Duodenal mucosa (tissue), 2 donors: ENCODE results near the gene TJP2.

ENCODE experiments used
- H3K27ac ChIP-seq: one replicate; pipeline ENCODE4 v1.7.0; 2013; ENCODE audit warnings: low read depth, low read length
- H3K27me3 ChIP-seq, 2 donors: one replicate each; pipeline ENCODE4 v1.7.0; 2013; ENCODE audit warnings: low read length in 2 of 2, control low read depth in 1 of 2; ENCODE audit not compliant: insufficient read depth in 2 of 2, control insufficient read depth in 1 of 2
- H3K36me3 ChIP-seq, 2 donors: one replicate each; pipeline ENCODE4 v1.7.0; 2013; ENCODE audit warnings: low read length in 2 of 2, control low read depth in 1 of 2; ENCODE audit not compliant: insufficient read depth in 2 of 2, control insufficient read depth in 1 of 2
- H3K4me1 ChIP-seq, 2 donors: one replicate each; pipeline ENCODE4 v1.7.0; 2013; ENCODE audit warnings: low read length in 2 of 2, control low read depth in 1 of 2; ENCODE audit not compliant: insufficient read depth in 2 of 2, control insufficient read depth in 1 of 2
- H3K4me3 ChIP-seq, 2 donors: one replicate each; pipeline ENCODE4 v1.7.0; 2013; ENCODE audit warnings: low read length in 2 of 2, low read depth in 1 of 2
- H3K9ac ChIP-seq, 2 donors: one replicate each; pipeline ENCODE4 v1.7.0; 2013; ENCODE audit warnings: low read length in 2 of 2, low read depth in 1 of 2
- H3K9me3 ChIP-seq, 2 donors: one replicate each; pipeline ENCODE4 v1.7.0; 2013; ENCODE audit warnings: low read length in 2 of 2, control low read depth in 1 of 2; ENCODE audit not compliant: control insufficient read depth in 1 of 2

Gene TJP2

DNA sequence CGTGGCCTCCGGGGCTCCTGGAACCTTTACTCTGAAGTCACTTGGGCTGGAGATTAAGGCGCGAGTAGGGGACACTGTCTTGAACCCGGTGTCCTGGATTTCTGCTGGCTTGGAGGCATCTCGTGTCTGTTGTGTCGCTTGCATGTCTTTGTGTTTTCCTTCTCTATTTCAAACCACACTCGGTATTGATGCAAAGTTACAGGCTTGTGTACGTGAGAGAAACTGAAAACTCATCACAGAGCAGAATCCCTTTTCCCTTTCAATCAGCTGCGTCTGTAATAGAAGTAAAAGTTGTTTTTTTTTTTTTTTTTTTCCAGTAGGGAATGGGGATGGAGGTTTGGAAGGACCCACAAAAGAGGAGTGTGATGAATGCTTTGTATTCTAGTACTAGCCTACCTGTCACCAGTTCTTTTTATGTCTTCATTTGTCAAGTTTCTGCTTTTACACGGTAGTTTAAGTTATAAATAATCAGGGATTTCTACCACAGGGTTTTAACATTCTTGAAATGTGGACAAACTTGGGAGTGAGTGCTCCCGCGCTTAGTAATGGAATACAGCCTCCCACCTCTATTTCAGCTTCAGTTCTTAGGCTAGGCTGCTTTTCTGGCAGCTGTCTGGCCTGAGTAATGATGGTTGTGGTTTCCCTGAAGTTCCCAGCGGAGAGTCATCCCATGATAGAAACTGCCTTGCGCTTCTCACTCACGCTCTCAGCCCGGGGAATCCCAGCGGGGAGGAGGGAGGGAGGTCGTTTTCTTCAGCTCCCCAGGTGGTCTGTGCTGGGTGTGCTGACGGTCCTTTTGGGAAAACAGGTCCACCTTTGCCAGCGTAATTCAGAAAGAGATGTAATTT is 763 bp downstream of the TJP2 start:
- Histone ChIP-seq H3K4me3 (peak overlapping the region; percentile 56 to 71), H3K9ac (peak overlapping the region in 1 of 2 donors; percentile 21), H3K36me3 (no peaks in the 10 kb centered on the region), H3K27me3 (no peaks in the 10 kb centered on the region), H3K4me1 (peaks cover 9 to 17% of the 10 kb centered on the region in 2 donors), H3K9me3 (no peaks in the 10 kb centered on the region), H3K27ac (no peak overlapping the region)

DNA sequence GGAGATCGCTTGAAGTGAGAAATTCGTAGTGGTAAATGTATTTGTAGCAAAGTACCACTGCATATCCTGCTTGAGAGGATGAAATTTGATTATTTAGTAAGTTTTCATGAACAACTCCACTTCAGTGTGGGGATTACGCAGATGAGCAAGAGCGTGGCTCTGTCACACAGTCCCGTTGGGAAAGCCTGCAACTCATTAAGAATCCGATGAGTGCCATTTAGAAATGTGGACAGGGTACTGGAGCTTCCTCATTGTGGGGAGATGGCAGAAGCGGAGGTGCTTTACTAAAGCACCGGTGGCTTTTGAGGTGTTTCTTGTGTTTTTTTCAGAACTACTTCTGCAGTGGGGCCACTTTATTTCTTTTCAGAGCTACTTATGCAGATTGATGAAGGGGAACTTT is 1.4 kb downstream of the TJP2 start:
- no peaks in the 10 kb centered on the region for H3K36me3 ChIP-seq
- H3K9ac ChIP-seq, result no peak overlapping the region
- peak overlapping the region in 1 of 2 donors; percentile 56 for H3K4me3 ChIP-seq
- no peak overlapping the region for H3K27ac ChIP-seq
- H3K9me3 ChIP-seq, result no peaks in the 10 kb centered on the region
- peaks cover 15 to 24% of the 10 kb centered on the region in 2 donors for H3K4me1 ChIP-seq
- no peaks in the 10 kb centered on the region for H3K27me3 ChIP-seq

DNA sequence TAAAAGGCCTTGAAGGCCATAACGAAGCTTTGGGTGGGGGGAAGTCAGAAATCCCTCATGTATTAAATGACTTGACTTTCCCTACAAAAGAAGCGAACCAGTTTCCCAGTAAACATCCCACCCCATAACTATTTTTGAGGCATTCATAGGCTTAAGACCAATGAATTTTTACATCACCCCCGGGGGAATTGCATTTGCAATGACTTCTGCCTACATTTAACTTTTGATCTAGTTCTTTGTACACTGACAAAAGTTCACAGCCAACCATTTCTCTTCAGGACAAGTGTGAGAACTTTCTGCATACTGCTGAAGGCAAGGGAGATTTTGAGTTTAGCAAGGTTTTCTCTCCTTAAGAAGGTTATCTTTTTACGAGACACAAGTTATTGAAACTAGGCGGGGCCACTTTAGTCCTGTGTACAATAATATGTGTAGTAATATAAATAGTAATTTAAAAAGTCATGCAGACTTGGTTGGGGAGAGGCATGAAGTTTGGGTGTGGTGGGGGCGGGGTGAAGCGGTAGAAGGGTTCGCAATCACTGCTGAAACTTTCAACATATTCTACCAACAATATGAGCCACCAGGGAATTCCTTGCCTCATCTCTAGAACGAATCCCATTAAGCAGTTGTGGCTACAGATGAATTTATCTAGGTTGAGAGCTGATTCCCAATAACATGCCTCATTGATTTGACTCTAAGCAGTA is 2.5 kb downstream of the TJP2 start:
- peaks cover 0 to under 1% of the 10 kb centered on the region in 2 donors for H3K36me3 ChIP-seq
- H3K27ac ChIP-seq, result no peak overlapping the region
- H3K9me3 ChIP-seq, result no peaks in the 10 kb centered on the region
- H3K27me3 ChIP-seq, result no peaks in the 10 kb centered on the region
- H3K4me1 ChIP-seq, result peaks cover 15 to 28% of the 10 kb centered on the region in 2 donors
- H3K9ac ChIP-seq, result no peak overlapping the region
- H3K4me3 ChIP-seq, result no peak overlapping the region

DNA sequence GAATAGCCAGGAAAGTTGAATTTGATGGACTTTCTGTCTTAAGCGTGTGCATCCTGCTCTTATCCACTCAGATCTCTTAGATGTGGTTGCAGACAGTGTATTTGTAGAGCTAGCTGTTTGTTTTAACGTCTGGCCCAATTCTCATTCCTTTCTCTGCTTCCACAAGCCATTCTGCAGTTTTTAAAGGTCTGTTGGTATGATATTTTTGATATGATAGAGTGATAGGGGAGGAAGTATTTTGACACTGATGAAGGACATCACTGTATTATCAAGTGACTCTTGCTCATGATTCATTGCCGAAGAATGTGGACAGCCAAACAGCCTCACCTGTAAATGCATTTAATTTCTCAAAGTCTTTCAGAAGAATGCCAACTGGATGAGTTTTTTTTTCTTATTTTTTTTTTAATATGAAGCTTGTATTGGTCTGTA is 4.5 kb downstream of the TJP2 start:
- Histone ChIP-seq H3K36me3 (peaks cover 4 to 5% of the 10 kb centered on the region in 2 donors), H3K4me1 (peaks cover 15 to 28% of the 10 kb centered on the region in 2 donors), H3K27me3 (no peaks in the 10 kb centered on the region), H3K4me3 (no peak overlapping the region), H3K9me3 (no peaks in the 10 kb centered on the region), H3K27ac (no peak overlapping the region), H3K9ac (no peak overlapping the region)

DNA sequence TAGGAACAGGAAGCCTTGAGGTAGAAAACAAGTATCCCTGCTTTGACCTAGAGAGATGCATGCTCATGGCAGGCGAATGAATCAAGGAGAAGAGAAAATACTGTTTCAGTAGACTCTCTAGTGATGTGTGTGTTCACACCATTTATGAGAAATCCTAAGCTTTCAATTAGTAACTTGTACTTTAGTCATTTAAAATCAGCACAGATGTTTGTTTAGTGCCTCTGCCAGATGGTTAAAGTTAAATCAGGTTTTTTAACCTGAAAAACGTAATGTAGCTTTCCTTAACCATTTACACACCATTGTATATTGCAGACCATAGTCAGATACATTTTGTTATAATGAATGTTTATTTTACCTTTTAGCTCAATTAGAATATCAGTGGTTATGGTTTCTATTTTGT is 5.0 kb downstream of the TJP2 start:
- H3K4me1 ChIP-seq, result peaks cover 15 to 28% of the 10 kb centered on the region in 2 donors
- no peak overlapping the region for H3K9ac ChIP-seq
- no peak overlapping the region for H3K27ac ChIP-seq

DNA sequence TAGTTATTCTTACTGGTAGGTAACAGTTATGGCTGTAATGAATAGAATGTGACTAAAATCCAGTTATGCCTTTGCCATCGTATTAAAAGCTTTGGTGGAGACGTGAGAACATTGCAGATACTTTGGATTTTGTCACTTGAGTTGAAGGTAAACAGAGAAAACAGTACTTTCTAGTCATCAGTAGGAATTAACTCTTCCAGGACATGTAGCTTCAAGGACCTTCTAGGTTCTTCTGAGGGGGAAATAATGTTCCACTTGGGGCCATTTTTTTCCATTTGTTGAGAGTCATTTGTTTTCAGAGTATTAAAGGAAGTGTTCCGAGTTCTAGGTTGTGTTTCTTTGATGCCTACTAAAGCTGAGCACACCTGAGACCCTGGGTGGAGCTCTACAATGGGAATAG is 6.1 kb downstream of the TJP2 start:
- no peak overlapping the region for H3K9ac ChIP-seq
- H3K36me3 ChIP-seq, result peaks cover 4 to 5% of the 10 kb centered on the region in 2 donors
- H3K4me1 ChIP-seq, result peaks cover 15 to 28% of the 10 kb centered on the region in 2 donors
- no peaks in the 10 kb centered on the region for H3K9me3 ChIP-seq
- no peak overlapping the region for H3K4me3 ChIP-seq
- H3K27ac ChIP-seq, result no peak overlapping the region
- no peaks in the 10 kb centered on the region for H3K27me3 ChIP-seq

More for the DNA sequence above, 5.0 kb downstream of the TJP2 start:
- no peaks in the 10 kb centered on the region for H3K9me3 ChIP-seq
- H3K36me3 ChIP-seq, result peaks cover 4 to 5% of the 10 kb centered on the region in 2 donors
- H3K4me3 ChIP-seq, result no peak overlapping the region
- no peaks in the 10 kb centered on the region for H3K27me3 ChIP-seq

DNA sequence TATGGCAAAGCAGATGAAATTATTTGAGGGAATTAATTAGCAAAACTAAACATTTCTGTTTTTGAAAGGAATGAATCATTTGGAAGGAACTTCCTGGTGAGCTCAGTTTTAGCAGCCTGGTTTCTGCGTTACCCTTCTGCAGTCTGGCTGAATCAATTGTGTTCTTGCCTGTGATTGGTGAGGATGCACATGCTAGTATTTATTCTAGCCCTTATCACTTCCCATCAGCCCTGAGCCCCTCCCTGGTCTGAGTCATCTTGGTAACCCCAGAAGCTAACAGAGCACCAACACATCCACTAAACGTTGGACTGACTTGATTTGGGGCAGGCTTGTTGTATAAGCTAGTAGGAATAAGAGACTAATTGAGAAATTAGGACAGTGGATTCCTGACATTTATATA is 6.6 kb downstream of the TJP2 start:
- H3K36me3 ChIP-seq, result peaks cover 4 to 5% of the 10 kb centered on the region in 2 donors
- H3K4me1 ChIP-seq, result peaks cover 15 to 28% of the 10 kb centered on the region in 2 donors
- H3K9me3 ChIP-seq, result no peaks in the 10 kb centered on the region
- no peak overlapping the region for H3K4me3 ChIP-seq
- H3K27me3 ChIP-seq, result no peaks in the 10 kb centered on the region
- H3K27ac ChIP-seq, result no peak overlapping the region
- H3K9ac ChIP-seq, result no peak overlapping the region

DNA sequence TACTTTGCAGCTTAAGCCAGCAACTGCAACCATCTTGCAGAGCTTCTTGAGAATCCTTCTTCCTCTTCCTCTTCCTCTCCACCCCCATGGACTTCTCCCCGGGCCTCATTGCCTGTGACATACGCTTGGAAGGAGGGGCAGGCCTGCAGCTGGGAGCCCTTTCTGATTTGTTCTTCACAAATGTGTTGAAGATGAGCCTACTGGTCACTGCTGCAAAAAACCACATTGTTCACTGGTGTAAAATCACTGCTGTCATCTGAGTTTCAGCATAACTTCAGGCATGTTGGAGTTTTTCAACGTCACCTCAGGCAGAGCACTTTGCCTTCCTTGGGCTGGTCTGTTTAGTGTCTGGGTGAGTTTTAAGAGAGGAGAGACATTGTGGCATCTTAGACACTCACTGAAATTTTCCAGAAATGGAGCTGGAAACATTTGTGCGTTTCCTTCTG is 7.9 kb downstream of the TJP2 start:
- no peak overlapping the region for H3K9ac ChIP-seq
- no peaks in the 10 kb centered on the region for H3K9me3 ChIP-seq
- H3K27ac ChIP-seq, result no peak overlapping the region
- no peaks in the 10 kb centered on the region for H3K27me3 ChIP-seq
- H3K4me3 ChIP-seq, result no peak overlapping the region
- peaks cover 4 to 5% of the 10 kb centered on the region in 2 donors for H3K36me3 ChIP-seq
- peaks cover 11 to 26% of the 10 kb centered on the region in 2 donors for H3K4me1 ChIP-seq

DNA sequence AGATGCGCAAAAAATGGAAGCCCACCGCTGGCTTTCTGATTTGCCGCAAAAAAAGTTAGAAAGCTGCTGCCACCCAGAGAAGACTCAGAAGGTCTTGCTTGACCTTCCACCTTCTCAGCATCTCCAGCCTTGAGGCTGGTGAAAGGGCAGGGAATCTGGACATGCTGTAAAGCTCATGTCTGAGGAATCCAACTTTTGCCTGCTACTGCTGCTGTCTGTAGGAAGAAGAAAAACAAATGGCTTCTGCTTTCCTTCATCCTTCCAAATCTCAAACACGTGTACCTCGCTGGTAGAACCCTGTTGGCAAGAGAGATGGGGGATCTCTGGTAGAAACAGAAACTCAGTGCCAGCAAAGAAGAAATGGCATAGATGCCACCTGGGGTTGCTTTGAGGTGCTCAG is 10.2 kb downstream of the TJP2 start:
- Histone ChIP-seq H3K27ac (no peak overlapping the region), H3K4me1 (peaks cover 10 to 22% of the 10 kb centered on the region in 2 donors), H3K9me3 (no peaks in the 10 kb centered on the region), H3K9ac (no peak overlapping the region), H3K36me3 (peaks cover 4 to 5% of the 10 kb centered on the region in 2 donors), H3K27me3 (no peaks in the 10 kb centered on the region), H3K4me3 (no peak overlapping the region)
